HG03469 (cell line): ENCODE results near the gene PHF1.

ENCODE experiments used
- ATAC-seq: cut with Tn5 transposase; IDR thresholded peaks from one replicate; pipeline ENCODE4 v1.9.1; 2021; ENCODE audit warnings: mild to moderate bottlenecking, moderate library complexity, moderate number of reproducible peaks; ENCODE audit not compliant: unreplicated experiment

Gene PHF1

DNA sequence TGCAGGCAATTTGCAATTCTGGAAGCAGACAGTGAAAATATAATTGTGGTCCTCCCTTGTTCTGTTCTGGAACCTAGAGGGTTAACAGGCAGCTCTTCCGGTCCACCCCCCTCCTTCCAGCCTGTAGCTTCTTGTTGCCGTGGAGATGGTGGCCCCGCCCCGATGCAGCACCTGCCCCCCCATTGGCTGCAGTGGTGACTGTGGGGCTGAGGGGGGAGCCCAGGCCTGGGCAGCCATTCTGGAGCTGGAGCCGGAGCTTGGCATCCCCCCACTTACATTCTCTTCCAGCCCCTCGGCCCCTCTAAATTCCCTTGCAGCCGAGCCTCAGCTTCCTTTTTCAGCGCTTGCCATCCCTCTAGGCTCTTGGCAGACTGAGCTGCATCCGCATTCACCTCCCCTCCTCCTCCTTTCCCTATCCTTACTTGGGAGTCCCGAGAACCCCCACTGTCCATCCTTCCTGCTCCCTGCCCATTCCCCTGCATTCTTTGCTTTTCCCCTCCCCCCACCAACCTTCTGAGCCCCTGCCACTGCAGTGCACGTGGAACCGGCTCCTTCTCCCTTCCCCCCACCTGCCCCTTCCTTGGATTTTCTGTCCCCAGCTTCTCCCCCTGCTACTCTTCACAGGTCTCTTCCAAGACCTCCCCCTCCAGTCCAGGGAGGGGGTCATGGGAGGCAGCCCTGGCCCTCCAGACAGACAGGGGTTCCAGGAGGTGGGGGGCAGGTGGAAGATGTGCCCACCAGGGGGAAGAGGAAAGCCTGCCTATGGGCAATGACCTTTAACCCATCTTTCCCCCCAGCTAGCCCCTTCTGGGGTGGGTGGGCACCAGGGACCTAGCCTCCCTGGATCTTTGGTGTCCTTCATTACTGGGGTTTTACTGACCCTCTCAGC lies 20.4 kb downstream of the PHF1 start:
- no peak for ATAC-seq

DNA sequence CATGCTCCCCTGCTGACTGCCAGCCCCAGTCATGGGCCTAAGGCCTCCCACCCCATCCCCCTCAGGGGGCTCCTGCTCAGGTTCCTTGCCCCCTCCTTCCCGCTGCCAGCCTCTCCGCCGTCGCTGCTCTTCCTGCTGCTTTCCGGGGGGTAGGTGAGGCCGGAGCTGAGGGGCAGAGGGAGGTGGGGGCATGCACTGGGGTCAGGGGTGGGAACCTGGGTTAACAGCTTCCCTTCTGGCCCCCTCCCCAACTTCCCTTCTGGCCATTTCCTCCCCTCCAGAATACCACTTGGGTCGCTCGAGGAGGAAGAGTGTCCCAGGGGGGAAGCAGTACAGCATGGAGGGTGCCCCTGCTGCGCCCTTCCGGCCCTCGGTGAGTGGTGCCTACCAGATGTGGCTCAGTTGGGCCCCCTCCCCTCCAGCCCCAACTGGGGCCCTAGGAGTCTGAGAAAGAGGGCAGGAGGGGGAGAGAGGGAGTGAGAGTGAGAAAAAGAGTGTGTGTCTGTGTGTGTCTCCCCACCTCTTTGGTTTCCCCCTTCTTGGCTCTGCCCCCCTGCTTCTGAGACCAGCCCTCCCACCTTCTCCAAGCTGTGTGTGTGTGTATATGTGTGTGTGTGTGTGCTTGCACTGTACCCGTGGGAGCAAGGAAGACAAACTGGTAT lies 21.2 kb downstream of the PHF1 start:
- no peak for ATAC-seq

DNA sequence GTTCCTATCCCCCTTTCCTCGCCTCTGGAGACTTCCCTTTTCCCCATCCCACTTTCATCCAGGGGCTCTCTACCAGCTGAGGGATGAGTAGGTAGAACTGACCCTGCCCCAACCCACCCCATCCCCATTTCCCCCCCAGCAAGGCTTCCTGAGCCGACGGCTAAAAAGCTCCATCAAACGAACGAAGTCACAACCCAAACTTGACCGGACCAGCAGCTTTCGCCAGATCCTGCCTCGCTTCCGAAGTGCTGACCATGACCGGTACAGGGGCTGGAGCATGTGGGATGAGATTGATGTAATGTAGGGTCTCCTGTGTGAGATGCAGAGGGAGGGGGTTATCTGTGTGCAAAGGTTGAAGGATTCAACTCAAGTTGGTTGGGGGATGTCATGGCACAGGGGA lies 21.7 kb downstream of the PHF1 start:
- no peak for ATAC-seq

DNA sequence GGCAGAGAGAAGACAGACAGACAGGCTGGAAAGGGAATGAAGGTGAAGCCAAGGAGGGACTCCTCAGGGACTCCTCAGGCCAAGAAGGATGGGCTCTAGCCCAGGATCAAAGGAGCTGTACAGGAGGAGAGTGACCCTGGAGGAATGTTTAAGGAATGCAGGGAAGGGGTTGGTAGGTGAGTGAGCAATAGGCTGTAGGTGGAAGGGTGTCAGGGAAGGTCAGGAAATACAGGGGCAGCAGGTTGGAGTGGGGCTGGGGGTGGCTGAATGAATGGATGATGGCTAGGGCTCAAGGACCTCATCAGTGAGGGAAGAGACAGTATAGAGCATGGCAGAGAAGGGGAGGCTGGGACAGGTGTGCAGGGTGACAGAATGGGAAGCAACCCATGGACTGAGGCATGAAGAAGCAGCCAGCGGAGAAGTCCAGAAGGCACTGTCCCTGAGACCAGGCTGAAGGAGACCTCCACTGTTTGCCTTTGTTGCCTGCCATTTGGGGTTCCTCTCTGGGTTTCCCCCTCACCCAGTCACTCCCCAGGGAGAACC lies 22.3 kb downstream of the PHF1 start:
- ATAC-seq, result no peak

DNA sequence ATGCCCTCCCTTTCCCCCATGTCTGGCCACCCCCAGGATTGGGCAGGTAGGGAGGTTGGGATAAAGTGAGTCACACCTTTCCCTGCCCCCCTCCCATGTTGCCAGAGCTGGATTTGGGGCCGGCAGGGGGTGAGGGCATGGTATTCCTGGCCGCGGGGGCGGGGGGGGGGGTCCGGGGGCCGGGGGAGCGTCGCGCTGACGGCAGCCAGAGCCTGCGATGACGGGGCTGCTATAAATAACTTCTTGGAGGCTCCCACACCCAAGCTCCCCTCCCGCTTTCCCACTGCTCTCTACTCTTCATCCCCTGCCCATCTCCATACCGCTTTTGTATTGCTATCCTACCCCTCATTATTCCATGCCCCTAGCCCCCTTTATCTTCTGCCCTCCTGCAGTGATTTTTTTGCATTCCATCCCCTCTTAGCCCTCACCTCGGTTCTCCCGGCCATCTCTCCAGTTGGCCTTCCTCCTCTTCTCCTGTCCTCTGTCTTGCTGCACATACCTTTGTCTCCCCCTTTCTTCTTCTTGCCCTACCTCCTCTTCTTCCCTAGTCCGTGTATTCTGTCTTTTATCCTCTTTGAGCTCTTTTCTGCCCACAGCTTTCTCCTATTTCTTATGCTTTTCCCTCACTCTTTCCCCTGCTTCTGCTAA lies 22.9 kb downstream of the PHF1 start:
- no peak for ATAC-seq

DNA sequence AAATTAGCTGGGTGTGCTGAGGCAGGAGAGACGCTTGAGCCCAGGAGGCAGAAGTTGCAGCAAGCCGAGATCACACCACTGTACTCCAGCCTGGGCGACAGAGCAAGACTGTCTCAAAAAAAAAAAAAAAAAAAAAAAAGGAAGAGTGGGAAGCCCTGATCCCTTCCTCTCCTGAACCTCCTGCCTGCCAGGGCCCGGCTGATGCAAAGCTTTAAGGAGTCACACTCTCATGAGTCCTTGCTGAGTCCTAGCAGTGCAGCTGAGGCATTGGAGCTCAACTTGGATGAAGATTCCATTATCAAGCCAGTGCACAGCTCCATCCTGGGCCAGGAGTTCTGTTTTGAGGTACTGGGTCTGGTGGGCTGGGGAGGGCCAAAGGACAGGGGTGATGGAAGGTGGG lies 24.1 kb downstream of the PHF1 start:
- ATAC-seq, result no peak

DNA sequence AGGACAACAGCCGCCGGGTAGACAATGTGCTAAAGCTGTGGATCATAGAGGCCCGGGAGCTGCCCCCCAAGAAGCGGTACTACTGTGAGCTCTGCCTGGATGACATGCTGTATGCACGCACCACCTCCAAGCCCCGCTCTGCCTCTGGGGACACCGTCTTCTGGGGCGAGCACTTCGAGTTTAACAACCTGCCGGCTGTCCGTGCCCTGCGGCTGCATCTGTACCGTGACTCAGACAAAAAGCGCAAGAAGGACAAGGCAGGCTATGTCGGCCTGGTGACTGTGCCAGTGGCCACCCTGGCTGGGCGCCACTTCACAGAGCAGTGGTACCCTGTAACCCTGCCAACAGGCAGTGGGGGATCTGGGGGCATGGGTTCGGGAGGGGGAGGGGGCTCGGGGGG lies 26.9 kb downstream of the PHF1 start:
- no peak for ATAC-seq

DNA sequence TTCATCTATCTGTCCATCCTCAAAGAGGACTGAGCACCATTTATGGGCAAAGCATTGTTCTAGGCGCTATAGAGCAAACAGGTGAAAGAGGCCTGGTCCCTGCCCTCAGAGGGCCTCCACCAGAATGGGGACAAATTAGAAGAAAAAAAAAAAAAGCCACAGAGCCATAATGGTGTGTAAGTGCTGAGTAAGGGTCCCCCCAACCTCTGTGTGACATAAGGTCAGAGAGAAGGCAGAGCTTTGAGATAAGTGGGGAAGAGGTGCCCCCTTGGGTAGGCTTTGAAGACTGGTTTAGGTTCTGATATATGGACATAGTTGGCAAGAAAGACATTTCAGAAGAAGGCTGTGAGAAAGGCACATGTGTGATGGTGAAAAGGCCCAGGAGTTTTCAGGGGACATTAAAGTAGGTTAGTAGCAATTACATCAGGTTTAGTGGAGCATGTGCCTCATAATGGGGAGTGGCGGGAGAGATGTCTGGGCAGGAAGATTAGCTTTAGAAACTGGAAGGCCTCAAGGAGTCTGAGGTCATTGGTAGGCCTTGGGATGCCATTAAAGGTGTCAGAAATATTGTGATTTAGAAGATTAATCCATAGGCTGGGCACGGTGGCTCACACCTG lies 28.3 kb downstream of the PHF1 start:
- ATAC-seq, result no peak

DNA sequence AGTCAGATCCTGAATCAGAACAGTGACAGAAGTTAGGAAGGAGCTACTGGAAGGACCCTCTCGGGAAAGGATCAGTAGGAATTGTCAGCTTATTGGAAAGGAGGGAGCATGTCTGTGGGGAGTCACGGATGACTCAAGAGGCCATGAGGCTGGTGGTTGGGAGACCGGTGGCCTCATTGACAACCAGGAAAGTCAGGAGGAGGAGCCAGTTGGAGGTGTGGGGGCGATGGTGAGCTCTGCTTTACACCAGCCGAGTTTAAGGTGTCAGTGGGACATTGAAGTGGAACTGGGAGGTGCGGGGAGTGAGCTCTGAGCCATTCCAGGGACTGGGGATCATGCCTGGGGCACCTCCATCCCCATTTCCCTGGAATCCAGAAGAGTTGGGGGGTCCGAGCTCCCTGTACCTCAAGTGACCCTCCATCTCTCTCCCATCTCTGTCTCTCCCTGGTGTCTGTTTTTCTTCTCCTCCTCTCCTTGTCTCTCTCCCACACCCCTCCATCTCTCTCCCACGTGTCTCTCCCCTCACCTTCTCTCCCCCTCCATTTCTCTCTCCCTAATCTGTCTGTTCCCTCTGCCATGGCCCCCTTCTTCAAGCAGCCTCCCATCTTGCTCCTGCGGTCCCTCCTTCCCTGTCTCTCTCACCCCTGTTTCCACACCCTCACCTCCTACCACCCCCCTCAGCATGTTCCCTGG lies 29.3 kb downstream of the PHF1 start:
- no peak for ATAC-seq

DNA sequence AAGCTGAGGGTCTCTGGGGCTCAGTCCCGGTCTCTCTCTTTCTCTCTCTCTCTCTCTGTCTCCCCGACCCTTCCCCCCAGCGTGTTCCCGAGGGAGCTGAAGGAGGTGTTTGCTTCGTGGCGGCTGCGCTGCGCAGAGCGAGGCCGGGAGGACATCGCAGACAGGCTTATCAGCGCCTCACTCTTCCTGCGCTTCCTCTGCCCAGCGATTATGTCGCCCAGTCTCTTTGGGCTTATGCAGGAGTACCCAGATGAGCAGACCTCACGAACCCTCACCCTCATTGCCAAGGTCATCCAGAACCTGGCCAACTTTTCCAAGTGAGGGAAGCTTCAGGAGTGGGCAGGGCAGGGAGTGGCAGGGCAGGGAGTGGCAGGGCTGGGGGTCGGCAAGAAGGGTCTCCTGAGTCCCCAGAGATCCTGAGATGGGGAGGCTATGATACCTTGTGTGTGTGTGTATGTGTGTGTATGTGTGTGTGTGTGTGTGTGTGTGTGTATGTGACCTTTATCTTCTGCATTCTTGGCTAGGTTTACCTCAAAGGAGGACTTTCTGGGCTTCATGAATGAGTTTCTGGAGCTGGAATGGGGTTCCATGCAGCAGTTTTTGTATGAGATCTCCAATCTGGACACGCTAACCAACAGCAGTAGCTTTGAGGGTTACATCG lies 30.0 kb downstream of the PHF1 start:
- ATAC-seq, result no peak

DNA sequence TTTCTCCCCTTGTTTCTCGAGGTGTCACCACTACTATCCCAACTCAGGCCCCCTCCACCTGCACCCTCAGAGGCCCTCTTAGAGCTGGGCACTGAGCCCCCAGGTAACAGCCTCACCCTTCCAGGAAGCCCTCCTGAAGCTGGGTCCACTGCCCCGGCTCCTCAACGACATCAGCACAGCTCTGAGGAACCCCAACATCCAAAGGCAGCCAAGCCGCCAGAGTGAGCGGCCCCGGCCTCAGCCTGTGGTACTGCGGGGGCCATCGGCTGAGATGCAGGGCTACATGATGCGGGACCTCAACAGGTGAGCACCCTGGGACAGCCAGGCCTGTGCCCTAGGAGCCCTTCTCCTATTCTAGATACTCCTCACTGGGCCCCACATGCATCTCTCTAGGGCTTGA lies 30.6 kb downstream of the PHF1 start:
- no peak for ATAC-seq

DNA sequence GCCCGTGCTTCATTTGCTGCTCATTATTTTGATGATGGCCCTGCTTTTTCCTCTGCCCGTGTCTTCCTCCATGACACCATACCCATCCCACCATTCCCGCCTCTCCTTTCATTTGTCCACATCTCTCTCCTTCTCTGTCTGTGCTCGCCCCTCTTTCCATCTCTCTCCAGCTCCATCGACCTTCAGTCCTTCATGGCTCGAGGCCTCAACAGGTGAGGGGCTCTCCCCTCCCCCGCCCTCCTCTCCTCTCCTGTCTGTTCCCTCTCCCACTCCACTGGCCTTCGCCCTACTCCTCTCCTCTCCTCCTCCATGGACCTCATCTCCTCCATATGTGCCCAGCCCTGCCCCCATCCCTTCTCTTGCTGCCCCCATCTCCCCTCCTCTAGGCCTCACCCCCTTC lies 31.5 kb downstream of the PHF1 start:
- ATAC-seq, result no peak

DNA sequence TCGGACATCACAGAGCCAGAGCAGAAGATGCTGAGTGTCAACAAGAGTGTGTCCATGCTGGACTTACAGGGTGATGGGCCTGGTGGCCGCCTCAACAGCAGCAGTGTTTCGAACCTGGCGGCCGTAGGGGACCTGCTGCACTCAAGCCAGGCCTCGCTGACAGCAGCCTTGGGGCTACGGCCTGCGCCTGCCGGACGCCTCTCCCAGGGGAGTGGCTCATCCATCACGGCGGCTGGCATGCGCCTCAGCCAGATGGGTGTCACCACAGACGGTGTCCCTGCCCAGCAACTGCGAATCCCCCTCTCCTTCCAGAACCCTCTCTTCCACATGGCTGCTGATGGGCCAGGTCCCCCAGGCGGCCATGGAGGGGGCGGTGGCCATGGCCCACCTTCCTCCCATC lies 32.2 kb downstream of the PHF1 start:
- no peak for ATAC-seq

DNA sequence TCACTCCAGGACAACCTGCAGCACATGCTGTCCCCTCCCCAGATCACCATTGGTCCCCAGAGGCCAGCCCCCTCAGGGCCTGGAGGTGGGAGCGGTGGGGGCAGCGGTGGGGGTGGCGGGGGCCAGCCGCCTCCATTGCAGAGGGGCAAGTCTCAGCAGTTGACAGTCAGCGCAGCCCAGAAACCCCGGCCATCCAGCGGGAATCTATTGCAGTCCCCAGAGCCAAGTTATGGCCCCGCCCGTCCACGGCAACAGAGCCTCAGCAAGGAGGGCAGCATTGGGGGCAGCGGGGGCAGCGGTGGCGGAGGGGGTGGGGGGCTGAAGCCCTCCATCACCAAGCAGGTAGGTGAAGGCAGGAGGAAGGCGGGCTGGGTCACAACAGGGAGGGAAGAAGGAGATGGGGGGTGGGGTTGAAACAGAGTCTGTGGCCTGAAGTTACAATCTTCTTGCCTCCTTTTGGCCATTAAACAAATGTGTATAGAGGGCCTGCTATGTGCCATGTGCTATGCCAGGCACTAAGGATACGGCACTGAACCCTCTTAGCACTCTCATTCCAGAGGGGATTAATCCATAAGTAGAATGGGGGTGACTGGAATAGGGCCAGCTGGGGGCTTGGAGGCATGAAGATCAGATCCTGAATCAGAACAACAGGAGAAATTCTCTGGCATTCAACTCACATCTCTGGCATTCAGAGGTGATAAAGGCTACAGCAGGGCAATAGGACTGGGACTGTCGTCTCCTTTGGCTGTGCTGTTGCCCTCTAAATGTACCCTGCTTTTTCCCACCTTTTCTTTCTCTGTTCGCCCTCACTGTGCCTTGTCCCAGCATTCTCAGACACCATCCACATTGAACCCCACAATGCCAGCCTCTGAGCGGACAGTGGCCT lies 33.0 kb downstream of the PHF1 start:
- no peak for ATAC-seq

DNA sequence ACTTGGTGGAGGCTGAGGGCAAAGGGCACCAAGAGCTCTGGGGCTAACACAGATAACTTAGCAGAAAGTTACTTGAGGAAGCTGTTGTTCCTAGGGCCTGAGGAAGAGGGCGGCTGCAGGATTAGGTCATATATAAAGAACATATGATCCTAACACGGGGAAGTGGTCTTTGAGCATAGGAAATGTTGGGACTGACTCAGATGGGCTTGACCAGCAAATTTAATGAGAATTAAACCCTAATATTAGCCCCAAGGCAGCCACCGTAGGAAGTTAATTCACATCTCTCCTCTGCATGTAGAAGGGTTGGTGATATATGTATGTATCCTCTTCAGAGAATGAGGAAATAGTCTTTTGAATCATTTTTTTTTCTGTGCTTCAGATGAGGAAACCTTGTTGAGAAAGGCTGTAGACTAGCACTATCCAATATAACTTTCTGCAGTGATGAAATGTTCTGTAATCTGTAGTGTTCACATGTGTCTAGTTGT lies 34.3 kb downstream of the PHF1 start:
- ATAC-seq, result no peak

DNA sequence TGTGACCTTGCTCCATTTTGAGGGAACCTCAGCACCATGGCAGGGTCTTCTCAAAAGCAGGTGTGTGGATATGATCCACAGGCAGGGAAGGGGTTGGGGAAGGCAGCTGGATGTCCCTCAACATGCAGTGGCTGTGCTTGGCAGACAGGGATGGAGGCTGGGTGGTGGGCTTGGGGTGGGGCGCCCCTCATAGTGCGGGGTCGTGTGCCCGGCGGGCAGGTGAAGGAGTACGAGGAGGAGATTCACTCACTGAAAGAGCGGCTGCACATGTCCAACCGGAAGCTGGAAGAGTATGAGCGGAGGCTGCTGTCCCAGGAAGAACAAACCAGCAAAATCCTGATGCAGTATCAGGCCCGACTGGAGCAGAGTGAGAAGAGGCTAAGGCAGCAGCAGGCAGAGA lies 35.5 kb downstream of the PHF1 start:
- ATAC-seq, result no peak

DNA sequence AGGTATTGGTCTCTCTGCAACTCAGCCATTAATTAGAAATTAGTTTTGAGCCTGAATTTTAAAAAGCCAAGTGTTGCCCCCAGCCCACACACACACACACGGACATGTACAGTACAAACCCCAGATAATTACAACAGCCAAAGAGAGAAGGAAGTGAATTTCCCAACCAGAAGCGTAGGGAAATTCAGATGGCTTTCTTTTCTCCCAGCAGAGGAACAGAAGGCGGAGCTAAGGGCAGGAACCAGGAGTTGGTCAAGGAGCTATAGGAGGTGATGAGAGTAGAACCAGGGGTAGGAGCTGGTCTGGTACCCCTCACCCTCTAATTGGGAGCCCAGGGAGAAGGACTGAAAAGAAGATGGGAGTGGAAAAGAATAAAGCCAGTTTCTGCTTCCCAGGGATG lies 39.6 kb downstream of the PHF1 start:
- ATAC-seq, result no peak

DNA sequence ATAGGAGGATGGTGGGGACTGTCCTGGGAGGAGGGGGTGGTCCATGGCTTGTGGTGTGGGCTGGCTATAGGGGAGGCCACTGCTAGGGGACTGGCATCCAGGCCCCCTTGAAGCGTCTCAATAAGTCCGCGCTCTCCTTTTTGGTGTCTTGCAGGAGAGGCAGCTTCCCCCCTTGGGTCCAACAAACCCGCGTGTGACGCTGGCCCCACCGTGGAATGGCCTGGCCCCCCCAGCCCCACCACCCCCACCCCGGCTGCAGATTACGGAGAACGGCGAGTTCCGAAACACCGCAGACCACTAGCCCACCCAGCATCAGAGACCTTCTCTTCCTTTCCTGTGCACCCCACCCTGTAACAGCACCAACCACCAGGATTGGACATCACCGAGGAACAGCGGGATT lies 40.8 kb downstream of the PHF1 start:
- no peak for ATAC-seq

DNA sequence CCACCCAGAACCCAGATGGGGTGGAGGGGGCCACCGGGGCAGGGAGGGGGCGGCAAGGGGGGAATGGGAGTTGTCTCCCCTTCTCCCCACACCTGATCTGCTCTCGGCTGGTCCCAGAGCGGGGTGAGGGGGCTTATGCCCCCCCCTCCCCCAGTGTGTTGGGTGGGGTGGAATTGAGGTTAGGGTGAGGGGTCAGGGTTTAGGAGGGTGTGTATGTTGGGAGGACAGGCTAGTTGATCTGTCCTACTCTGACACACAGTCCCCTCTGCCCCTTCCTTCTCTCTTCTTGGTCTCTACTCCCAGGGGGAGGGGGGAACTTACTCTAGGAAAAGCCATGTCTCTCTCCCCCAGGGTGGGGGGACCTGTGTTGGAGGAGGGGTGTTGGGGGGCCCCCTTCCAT lies 41.7 kb downstream of the PHF1 start:
- no peak for ATAC-seq
